Body of pancreas (tissue), 4 donors: ENCODE measurements around the gene SNTG2. TPM values are rescaled to one million over a fixed set of nuclear protein-coding genes. Genes with fewer than 3 reads are reported as not detected.

Experiments
- ATAC-seq: fragments of 150-250 bp; one replicate; pipeline ENCODE4 v1.9.1; 2016
- DNase-seq, 4 donors: peaks; one replicate each; pipeline ENCODE4 v3.0.0-alpha.2; 2019
- H3K27ac ChIP-seq, 4 donors: fragments of 200-600 bp; sonication (generic); 1 replicate in 3 of 4; 2 replicates in 1 of 4; pipeline versions ENCODE4 v1.5.1 to v1.6.1; 2016 to 2019; ENCODE audit warnings: mild to moderate bottlenecking in 1 of 4, mixed read lengths in 1 of 4, moderate library complexity in 1 of 4
- H3K27me3 ChIP-seq, 2 donors: fragments of 200-600 bp; sonication (generic); one replicate each; pipeline ENCODE4 v1.6.0; 2016; ENCODE audit warnings: mild to moderate bottlenecking in 1 of 2
- H3K36me3 ChIP-seq, 2 donors: fragments of 200-600 bp; sonication (generic); replicated peaks in 1 of 2; 2 replicates each; pipeline ENCODE4 v1.5.1; 2016; ENCODE audit warnings: low read depth in 2 of 2; ENCODE audit not compliant: insufficient read depth in 1 of 2
- H3K4me1 ChIP-seq: fragments of 200-600 bp; sonication (generic); one replicate; pipeline ENCODE4 v1.6.0; 2016
- H3K4me3 ChIP-seq, 2 donors: fragments of 200-600 bp; sonication (generic); 1 replicate in 1 of 2; 2 replicates in 1 of 2; pipeline ENCODE4 v1.5.1; 2016 to 2019
- H3K9me3 ChIP-seq, 3 donors: fragments of 200-600 bp; sonication (generic); 1 replicate in 2 of 3; 2 replicates in 1 of 3; pipeline ENCODE4 v1.5.1; 2016
- POLR2A ChIP-seq, 3 donors: fragments of 450-650 bp; IDR thresholded peaks; one replicate each; pipeline ENCODE4 v1.6.1; 2016; ENCODE audit warnings: antibody characterized with exemption in 3 of 3, mild to moderate bottlenecking in 2 of 3
- WGBS, 2 donors: methylation state at CpG; one replicate each; pipeline ENCODE4 v1.1.5; 2017; 5-methylcytosine and 5-hydroxymethylcytosine counted together
- intact Hi-C: fragments of 100-400 bp; cut with DNase I; formaldehyde crosslinking; loops from one replicate; pipeline ENCODE4 v1.15.1; 2023
- total RNA-seq, 2 donors: library from RNA; depleted of rRNA; stranded (reverse); fragments of >200 nt; gene quantifications; one replicate each; pipeline ENCODE4 v1.1.0, GENCODE V29; 2016
- TF ChIP-seq, protein P1 (sequence below), 7 experiments: fragments of 450-650 bp in 4 of 7; fragments of 200-600 bp in 3 of 7; sonication (generic) in 3 of 7; IDR thresholded peaks; one replicate each; pipeline ENCODE4 v1.5.1; 2016 to 2019; ENCODE audit warnings: antibody characterized with exemption in 7 of 7

Gene SNTG2
- total RNA-seq, 2 donors from 2014 or later = 11.9 to 18.7 TPM

DNA sequence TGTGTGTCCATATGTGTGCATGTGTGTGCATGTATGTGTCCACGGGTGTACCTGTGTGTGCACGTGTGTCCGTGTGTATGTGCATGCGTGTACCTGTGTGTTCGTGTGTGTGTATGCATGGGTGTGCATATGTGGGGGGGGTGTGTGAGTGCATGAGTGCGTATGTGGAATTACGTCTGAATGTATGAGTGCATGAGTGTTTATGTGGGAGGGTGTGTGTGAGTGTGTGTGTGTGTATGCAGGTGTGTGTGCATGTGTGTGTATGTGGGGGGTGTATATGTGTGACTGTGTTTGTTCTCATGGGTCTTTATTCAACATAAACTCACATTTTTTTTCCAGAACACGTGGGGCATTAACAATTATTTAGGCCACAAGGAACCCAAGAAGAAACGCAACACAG, 208.4 kb downstream of the SNTG2 start:
- no peak for ATAC-seq
- intact Hi-C loops = no loop called here
- WGBS, 2 donors = 75% methylated on average over 9 of the region's 9 CpGs
- no peaks in the 10 kb centered on the region for H3K4me1 ChIP-seq
- no peaks in the 10 kb centered on the region for H3K27me3 ChIP-seq
- no peak for DNase-seq
- H3K36me3 ChIP-seq = no peaks in the 10 kb centered on the region
- TF ChIP-seq POLR2A (IDR thresholded peaks at IDR 0.05) = no peak
- TF ChIP-seq, protein P1, sequence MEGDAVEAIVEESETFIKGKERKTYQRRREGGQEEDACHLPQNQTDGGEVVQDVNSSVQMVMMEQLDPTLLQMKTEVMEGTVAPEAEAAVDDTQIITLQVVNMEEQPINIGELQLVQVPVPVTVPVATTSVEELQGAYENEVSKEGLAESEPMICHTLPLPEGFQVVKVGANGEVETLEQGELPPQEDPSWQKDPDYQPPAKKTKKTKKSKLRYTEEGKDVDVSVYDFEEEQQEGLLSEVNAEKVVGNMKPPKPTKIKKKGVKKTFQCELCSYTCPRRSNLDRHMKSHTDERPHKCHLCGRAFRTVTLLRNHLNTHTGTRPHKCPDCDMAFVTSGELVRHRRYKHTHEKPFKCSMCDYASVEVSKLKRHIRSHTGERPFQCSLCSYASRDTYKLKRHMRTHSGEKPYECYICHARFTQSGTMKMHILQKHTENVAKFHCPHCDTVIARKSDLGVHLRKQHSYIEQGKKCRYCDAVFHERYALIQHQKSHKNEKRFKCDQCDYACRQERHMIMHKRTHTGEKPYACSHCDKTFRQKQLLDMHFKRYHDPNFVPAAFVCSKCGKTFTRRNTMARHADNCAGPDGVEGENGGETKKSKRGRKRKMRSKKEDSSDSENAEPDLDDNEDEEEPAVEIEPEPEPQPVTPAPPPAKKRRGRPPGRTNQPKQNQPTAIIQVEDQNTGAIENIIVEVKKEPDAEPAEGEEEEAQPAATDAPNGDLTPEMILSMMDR (IDR thresholded peaks at IDR 0.05) = no peak
- H3K9me3 ChIP-seq = no peaks in the 10 kb centered on the region
- H3K27ac ChIP-seq = no peak overlapping the region
- H3K4me3 ChIP-seq = no peak overlapping the region

DNA sequence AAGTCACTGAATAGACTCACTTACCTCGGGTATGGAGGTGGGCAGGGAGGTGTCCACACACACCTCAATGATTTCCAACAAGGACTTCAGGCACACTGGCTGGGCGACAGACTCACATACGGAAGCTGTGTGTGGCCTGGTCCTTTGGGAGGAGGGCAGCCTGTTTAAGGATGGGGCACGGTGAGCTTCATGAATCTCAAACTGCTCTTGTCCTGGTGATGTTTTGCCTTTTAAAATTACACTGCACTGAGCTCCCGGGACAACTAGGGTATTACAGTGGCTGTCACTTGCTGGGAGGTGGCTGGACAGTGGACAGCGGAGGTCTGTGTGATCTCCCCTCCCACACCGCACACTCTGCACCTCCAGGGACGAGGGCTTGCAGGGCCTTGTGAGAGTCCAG, 211.6 kb downstream of the SNTG2 start:
- Histone ChIP-seq H3K27me3 (no peaks in the 10 kb centered on the region), H3K27ac (no peak overlapping the region), H3K36me3 (no peaks in the 10 kb centered on the region), H3K9me3 (no peaks in the 10 kb centered on the region), H3K4me1 (no peaks in the 10 kb centered on the region), H3K4me3 (no peak overlapping the region)
- WGBS, 2 donors = 86 to 92% methylated on average over 8 of the region's 8 CpGs
- ATAC-seq = no peak
- DNase-seq = no peak
- no peak for TF ChIP-seq POLR2A (IDR thresholded peaks at IDR 0.05)
- TF ChIP-seq, protein P1 (IDR thresholded peaks at IDR 0.05) = no peak
- intact Hi-C loops = no loop called here

DNA sequence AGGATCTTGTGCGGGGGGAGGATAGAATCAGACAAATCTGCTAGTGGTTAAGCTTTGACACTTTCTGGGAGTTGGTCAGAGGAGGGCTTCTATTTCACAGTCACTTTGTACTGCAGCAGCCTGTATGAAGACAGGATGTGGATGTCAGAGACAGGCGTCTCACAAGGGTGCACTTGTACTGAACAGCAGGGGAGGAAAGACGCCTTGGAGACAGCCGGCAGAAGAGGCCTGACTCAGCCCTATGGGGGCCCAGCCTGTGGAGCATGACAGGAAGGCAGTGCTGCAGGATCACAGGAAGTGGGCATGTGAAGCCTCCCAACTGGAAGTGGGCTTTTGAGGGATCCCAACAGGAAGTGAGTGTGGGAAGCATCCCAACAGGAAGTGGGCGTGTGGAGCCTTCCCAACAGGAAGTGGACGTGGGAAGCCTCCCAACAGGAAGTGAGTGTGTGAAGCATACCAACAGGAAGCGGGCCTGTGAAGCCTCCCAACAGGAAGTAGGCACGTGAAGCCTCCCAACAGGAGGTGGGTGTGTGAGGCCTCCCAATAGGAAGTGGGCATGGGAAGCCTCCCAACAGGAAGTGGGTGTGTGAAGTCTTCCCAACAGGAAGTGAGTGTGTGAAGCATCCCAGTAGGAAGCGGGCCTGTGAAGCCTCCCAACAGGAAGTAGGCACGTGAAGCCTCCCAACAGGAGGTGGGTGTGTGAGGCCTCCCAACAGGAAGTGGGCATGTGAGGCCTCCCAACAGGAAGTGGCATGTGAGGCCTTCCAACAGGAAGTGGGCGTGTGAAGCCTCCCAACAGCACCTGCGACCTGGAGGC, 212.3 kb downstream of the SNTG2 start:
- Histone ChIP-seq H3K4me3 (no peak overlapping the region), H3K9me3 (no peaks in the 10 kb centered on the region), H3K4me1 (no peaks in the 10 kb centered on the region), H3K27me3 (no peaks in the 10 kb centered on the region), H3K27ac (no peak overlapping the region), H3K36me3 (no peaks in the 10 kb centered on the region)
- 63 to 85% methylated on average over 12 of the region's 12 CpGs for WGBS, 2 donors
- DNase-seq = no peak
- no peak for ATAC-seq
- intact Hi-C loops = no loop called here
- TF ChIP-seq POLR2A (IDR thresholded peaks at IDR 0.05) = no peak
- TF ChIP-seq, protein P1 (IDR thresholded peaks at IDR 0.05) = no peak

DNA sequence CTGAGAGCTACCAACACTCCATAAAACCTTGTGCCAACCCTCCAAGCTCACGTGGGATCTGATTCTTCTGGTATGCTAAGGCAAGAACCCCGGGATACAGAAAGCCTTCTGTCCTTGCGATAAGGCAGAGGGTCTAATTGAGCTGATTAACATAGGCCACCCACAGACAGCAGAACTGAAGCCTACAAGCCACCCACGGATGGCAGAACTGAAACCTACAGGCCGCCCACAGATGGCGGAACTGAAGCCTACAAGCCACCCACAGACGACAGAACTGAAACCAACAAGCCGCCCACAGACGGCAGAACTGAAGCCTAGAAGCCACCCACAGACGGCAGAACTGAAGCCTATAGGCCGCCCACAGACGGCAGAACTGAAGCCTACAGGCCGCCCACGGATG, 216.3 kb downstream of the SNTG2 start:
- Histone ChIP-seq H3K36me3 (no peaks in the 10 kb centered on the region), H3K27me3 (no peaks in the 10 kb centered on the region), H3K27ac (no peak overlapping the region), H3K4me1 (no peaks in the 10 kb centered on the region), H3K4me3 (no peak overlapping the region), H3K9me3 (no peaks in the 10 kb centered on the region)
- TF ChIP-seq, protein P1 (IDR thresholded peaks at IDR 0.05) = no peak
- no peak for TF ChIP-seq POLR2A (IDR thresholded peaks at IDR 0.05)
- no peak for ATAC-seq
- 87 to 96% methylated on average over 14 of the region's 14 CpGs for WGBS, 2 donors
- no peak for DNase-seq
- intact Hi-C loops = no loop called here

DNA sequence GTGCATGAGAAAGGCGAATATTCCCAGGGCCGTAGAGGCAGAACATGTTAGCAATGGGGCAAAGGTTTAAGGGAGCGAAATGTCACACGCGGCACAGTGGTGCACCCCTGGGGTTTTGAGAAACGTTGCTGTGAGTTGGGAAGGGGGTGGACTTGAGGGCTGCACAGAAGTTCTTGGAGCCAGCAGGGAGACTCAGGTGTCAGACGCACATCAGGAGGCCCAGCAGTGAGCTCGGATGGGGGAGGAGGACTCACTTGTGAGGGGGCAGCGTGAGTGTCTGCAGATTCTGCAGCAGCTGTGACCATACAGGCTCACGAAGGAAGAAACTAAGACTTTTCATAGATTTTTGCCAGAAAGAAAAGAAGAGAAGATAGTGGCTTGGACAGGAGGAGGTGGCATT, 218.2 kb downstream of the SNTG2 start:
- H3K9me3 ChIP-seq = no peaks in the 10 kb centered on the region
- H3K4me1 ChIP-seq = no peaks in the 10 kb centered on the region
- H3K27ac ChIP-seq = no peak overlapping the region
- no peak for TF ChIP-seq POLR2A (IDR thresholded peaks at IDR 0.05)
- TF ChIP-seq, protein P1 (IDR thresholded peaks at IDR 0.05) = no peak
- no peaks in the 10 kb centered on the region for H3K36me3 ChIP-seq
- intact Hi-C loops = no loop called here
- ATAC-seq (no peak), DNase-seq (no peak)
- no peaks in the 10 kb centered on the region for H3K27me3 ChIP-seq
- 78 to 82% methylated on average over 10 of the region's 10 CpGs for WGBS, 2 donors
- no peak overlapping the region for H3K4me3 ChIP-seq
